ENCODE data around the gene DPF3.
A peak's percentile ranks its signal among the peaks of the same experiment; 100 is the strongest.

DPF3 gene

GRCh38 chr14:72833174-72833573, 60.7 kb downstream of the DPF3 start:
- DNase-seq, result no peak

- DNase-seq, result no peak
Measured at GRCh38 chr14:72830786-72831594, 62.9 kb downstream of the DPF3 start.

- DNase-seq, result no peak
Measured at GRCh38 chr14:72830356-72830755, 63.5 kb downstream of the DPF3 start.

- DNase-seq, result no peak
Measured at GRCh38 chr14:72828604-72829003, 65.3 kb downstream of the DPF3 start.

- no peak for DNase-seq
Measured at GRCh38 chr14:72826039-72826438, 67.9 kb downstream of the DPF3 start.

GRCh38 chr14:72825486-72825885, 68.4 kb downstream of the DPF3 start:
- DNase-seq, result no peak

- DNase-seq, result no peak
Measured at GRCh38 chr14:72824051-72824450, 69.8 kb downstream of the DPF3 start.

GRCh38 chr14:72822946-72823611, 70.8 kb downstream of the DPF3 start:
- no peak for DNase-seq

- DNase-seq, result no peak
Measured at GRCh38 chr14:72818998-72819397, 74.9 kb downstream of the DPF3 start.

- no peak for DNase-seq
Measured at GRCh38 chr14:72816287-72816686, 77.6 kb downstream of the DPF3 start.

- no peak for DNase-seq
Measured at GRCh38 chr14:72815430-72815829, 78.5 kb downstream of the DPF3 start.

- no peak for DNase-seq
Measured at GRCh38 chr14:72812292-72812851, 81.5 kb downstream of the DPF3 start.

- peak; percentile 64 to 71 for DNase-seq
Measured at GRCh38 chr14:72810201-72810600, 83.7 kb downstream of the DPF3 start.

GRCh38 chr14:72809063-72809462, 84.8 kb downstream of the DPF3 start:
- DNase-seq, result no peak

GRCh38 chr14:72808564-72808963, 85.3 kb downstream of the DPF3 start:
- no peak for DNase-seq

- no peak for DNase-seq
Measured at GRCh38 chr14:72802588-72802946, 91.3 kb downstream of the DPF3 start.

GRCh38 chr14:72801836-72802587, 91.9 kb downstream of the DPF3 start:
- DNase-seq, result no peak

GRCh38 chr14:72801381-72801812, 92.5 kb downstream of the DPF3 start:
- DNase-seq, result peak in 1 of 2 experiments; percentile 22

GRCh38 chr14:72800848-72801370, 93.0 kb downstream of the DPF3 start:
- DNase-seq, result no peak

GRCh38 chr14:72800296-72800695, 93.6 kb downstream of the DPF3 start:
- DNase-seq, result no peak

GRCh38 chr14:72796935-72797334, 97.0 kb downstream of the DPF3 start:
- DNase-seq, result no peak

- DNase-seq, result no peak
Measured at GRCh38 chr14:72793156-72793939, 100.6 kb downstream of the DPF3 start.
